AG09309 (cell line): ENCODE measurements around the gene MAP2K5.
"Not testable (repeated sequence)": the region's sequence is repeated elsewhere in the genome, so short reads cannot be mapped to it uniquely, and the experiment has no call there.

Source experiments
- DNase-seq: peaks from one replicate; pipeline ENCODE4 v3.0.0-alpha.2; 2010; ENCODE audit warnings: low read depth
- H3K4me3 ChIP-seq: 2 replicates; pipeline ENCODE4 v1.5.1; 2011; ENCODE audit warnings: mild to moderate bottlenecking, low read depth, low read length, moderate library complexity; ENCODE audit not compliant: control insufficient read depth
- TF ChIP-seq, protein P1 (sequence below): IDR thresholded peaks from 2 replicates; pipeline ENCODE4 v1.5.1; 2011; ENCODE audit warnings: mild to moderate bottlenecking, low read depth, low read length, inconsistent platforms; ENCODE audit not compliant: insufficient read depth, control insufficient read depth; ENCODE audit errors: missing control alignments

The MAP2K5 gene

DNA sequence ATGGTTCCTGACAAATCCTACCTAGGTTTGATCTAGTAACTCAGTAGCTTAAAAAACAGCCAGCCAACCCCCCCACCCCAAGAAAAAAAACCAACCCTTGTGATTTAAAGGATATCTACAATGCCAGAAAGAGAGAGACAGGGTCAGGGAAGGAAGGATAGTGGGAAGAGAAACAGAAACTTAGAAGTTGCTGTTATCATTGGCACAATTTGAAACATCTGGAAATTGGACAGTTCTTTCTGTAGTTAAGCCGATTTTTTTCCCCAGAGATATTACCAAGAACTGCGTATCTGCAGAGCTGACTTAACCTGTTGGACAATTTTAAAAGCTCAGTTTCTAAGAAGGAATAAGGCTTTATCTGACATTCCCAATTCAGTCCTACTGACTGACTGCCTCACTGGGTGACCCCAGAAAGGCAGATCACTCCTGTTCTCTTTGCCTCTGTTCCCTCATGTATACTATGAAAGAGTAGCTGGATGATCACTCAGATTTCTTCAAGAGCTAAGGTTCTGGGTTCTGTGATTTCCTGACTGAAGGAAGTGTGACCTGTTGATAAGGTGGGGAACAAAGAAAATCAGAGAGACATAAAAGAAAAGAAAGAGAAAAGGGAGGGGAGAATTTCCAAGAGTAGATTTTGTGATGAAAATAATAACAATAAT is 128.3 kb downstream of the MAP2K5 start:
- H3K4me3 ChIP-seq = no peak overlapping the region
- TF ChIP-seq, protein P1, sequence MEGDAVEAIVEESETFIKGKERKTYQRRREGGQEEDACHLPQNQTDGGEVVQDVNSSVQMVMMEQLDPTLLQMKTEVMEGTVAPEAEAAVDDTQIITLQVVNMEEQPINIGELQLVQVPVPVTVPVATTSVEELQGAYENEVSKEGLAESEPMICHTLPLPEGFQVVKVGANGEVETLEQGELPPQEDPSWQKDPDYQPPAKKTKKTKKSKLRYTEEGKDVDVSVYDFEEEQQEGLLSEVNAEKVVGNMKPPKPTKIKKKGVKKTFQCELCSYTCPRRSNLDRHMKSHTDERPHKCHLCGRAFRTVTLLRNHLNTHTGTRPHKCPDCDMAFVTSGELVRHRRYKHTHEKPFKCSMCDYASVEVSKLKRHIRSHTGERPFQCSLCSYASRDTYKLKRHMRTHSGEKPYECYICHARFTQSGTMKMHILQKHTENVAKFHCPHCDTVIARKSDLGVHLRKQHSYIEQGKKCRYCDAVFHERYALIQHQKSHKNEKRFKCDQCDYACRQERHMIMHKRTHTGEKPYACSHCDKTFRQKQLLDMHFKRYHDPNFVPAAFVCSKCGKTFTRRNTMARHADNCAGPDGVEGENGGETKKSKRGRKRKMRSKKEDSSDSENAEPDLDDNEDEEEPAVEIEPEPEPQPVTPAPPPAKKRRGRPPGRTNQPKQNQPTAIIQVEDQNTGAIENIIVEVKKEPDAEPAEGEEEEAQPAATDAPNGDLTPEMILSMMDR = no peak
- DNase-seq = no peak

- H3K4me3 ChIP-seq, DNase-seq: not testable (repeated sequence)
Measured at GRCh38 chr15:67672834-67673233, 130.3 kb downstream of the MAP2K5 start.

- DNase-seq = no peak
- TF ChIP-seq, protein P1 = no peak
- no peak overlapping the region for H3K4me3 ChIP-seq
Measured at GRCh38 chr15:67674983-67675382, 132.5 kb downstream of the MAP2K5 start.

DNA sequence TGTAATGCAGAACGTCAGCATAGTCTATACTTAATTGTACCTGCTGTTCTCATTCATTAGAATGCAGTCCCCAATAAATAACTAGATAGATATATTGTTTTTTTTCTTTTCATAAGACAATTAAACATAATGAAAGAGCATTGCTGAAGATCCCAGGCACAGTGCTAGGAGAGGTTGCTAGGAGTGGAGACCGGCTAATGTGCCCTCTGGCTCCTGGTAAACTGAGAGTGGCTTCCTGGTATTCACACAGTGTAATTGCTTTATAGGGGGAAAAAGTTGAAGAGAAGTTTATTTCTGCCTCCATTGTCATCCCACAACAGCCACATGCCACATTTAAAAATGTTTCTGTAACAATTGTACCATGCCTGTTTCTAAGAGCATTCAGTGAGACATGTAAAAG is 135.6 kb downstream of the MAP2K5 start:
- TF ChIP-seq, protein P1 = no peak
- no peak overlapping the region for H3K4me3 ChIP-seq
- DNase-seq = no peak

DNA sequence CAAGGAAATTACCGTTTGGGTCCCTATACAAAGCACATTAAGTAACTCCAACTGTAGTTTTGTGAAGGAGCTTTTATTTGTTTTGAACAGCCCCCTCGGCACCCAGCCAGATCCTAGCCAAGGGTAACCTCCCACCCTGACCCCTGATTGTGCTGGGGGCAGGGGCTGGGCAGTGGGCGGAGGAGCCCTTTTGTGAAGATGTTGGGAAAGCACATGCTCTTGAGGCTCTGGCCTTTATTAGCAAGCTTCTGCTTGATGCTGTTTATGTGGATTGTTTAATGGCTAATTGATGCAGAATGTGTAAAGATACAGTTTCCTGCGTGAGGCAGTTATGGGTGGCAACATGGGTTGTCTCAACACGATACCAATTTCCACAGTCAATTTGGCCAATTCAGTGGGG is 136.5 kb downstream of the MAP2K5 start:
- DNase-seq = no peak

DNA sequence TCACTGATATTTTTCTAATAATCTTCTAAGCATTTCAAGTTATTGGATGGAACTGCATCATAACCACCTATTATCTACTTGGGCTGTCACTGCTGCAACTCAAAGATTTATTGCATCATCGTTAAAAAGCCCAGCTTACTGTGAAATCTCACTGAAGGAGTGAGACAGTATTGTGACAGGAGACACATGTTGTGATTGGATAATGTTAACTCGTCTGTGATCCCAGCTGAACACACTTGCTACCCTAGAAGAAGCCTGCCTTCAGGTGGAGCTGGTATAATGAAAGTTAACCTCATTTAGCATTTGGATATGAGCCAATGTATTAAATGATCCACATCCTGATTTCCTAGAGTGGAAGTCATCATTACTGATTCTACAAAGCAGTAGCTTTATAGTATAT is 138.1 kb downstream of the MAP2K5 start:
- TF ChIP-seq, protein P1 = no peak
- no peak overlapping the region for H3K4me3 ChIP-seq
- peak; percentile 4 for DNase-seq

More for the DNA sequence above, 136.5 kb downstream of the MAP2K5 start:
- H3K4me3 ChIP-seq = no peak overlapping the region
- TF ChIP-seq, protein P1 = no peak

- TF ChIP-seq, protein P1 = no peak
Measured at GRCh38 chr15:67685008-67685599, 142.6 kb downstream of the MAP2K5 start.

More at GRCh38 chr15:67685008-67685599, 142.6 kb downstream of the MAP2K5 start:
- no peak overlapping the region for H3K4me3 ChIP-seq
- DNase-seq = peak; percentile 2
